ENCODE results near the gene TMEM14C. TPM values are rescaled to one million over a fixed set of nuclear protein-coding genes. Genes with fewer than 3 reads are reported as not detected.

The TMEM14C gene
- polyA plus RNA-seq, 1 donor (not counting 4 experiments of a cell fraction or from before 2014, with no cell fraction given), result 304 TPM

DNA sequence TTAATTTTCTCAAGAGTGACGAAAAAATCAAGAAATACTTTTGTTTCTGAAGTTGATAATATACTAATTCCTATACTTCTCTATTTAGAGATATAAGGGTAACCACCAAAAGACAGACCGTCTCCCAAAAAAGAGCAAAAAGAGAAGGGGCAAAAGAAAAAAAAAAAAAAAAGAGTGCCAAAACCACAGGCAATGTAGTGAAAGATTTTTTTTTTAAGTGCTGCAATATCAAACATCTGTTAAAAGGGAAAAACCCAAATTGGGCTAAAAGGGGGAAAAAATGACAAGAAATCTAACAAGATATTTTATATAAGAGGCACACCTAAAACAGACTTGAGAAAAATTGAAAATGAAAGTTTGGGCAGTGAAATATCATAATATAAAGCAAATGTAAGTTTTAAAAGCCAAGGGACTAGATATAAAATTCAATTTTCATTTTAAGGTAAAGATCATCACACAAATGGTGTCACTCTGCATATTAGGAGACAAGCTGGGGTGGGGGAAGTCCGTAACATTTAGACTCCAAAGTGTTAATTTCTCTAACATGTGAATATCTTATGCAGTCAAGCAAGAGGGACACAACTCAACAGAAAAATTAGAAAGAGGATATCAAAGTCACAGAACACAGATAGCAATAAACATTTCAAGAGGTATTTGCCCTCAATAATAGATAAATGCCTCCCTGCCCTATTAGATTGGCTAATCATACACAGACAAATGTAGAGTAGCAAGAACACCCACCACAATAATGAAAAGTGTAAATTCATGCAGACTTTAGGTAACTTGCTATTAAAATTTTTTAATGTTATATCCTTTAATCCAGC lies 37.6 kb upstream of the TMEM14C start:
- dilution Hi-C loops (cut with MboI; ENCODE audit: extremely low pct_ligation_motif_present, low sequenced_read_pairs), result no loop called here
- FAIRE-seq, result no peak

DNA sequence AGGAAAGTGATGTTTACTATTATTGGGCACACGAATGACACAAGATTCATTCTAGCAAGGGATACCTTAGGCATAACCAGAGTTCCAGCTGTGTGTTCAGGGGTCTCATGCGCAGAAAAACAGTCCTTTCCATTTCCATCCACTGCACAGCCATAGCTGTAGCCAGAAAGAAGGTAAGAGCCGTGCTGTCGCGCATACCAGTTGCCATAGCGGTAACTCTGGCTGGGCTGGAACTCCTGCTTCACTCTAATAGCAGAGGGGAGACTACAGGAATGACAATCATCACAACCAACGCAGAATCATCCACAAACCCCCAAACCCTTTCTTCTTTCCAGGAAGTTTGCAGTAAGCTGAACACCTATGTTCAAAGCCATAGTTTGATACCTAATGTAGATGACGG lies 36.0 kb upstream of the TMEM14C start:
- FAIRE-seq (no peak), DNase-seq (ENCODE audit: low read depth, low spot score) (no peak)
- H3K4me3 ChIP-seq (ENCODE audit: control insufficient read depth in 2 of 3, extremely low read depth in 1 of 3, insufficient read depth in 2 of 3, low read depth in 1 of 3, low read length in 3 of 3), result no peak overlapping the region
- no peak overlapping the region for H3K4me2 ChIP-seq (ENCODE audit: control insufficient read depth, extremely low read depth, insufficient read depth, low read depth, low read length)
- H3K4me1 ChIP-seq (ENCODE audit: control insufficient read depth, extremely low read depth, insufficient read depth, low read length), result no peaks in the 10 kb centered on the region
- no peak overlapping the region for H3K27ac ChIP-seq (ENCODE audit: control insufficient read depth, insufficient read depth, low read length)
- no peaks in the 10 kb centered on the region for H3K9me1 ChIP-seq (ENCODE audit: control insufficient read depth, extremely low read depth, insufficient read depth, low read length)
- no peaks in the 10 kb centered on the region for H3K79me2 ChIP-seq (ENCODE audit: control insufficient read depth, insufficient read depth, low read length)
- no peaks in the 10 kb centered on the region for H4K20me1 ChIP-seq (ENCODE audit: control insufficient read depth, extremely low read depth, insufficient read depth, low read length)
- H3K36me3 ChIP-seq (ENCODE audit: control insufficient read depth in 2 of 2, extremely low read depth in 1 of 2, insufficient read depth in 2 of 2, low read length in 2 of 2), result no peaks in the 10 kb centered on the region
- H3K9ac ChIP-seq (ENCODE audit: control insufficient read depth, extremely low read depth, insufficient read depth, low read length), result no peak overlapping the region
- TF ChIP-seq, protein P1, sequence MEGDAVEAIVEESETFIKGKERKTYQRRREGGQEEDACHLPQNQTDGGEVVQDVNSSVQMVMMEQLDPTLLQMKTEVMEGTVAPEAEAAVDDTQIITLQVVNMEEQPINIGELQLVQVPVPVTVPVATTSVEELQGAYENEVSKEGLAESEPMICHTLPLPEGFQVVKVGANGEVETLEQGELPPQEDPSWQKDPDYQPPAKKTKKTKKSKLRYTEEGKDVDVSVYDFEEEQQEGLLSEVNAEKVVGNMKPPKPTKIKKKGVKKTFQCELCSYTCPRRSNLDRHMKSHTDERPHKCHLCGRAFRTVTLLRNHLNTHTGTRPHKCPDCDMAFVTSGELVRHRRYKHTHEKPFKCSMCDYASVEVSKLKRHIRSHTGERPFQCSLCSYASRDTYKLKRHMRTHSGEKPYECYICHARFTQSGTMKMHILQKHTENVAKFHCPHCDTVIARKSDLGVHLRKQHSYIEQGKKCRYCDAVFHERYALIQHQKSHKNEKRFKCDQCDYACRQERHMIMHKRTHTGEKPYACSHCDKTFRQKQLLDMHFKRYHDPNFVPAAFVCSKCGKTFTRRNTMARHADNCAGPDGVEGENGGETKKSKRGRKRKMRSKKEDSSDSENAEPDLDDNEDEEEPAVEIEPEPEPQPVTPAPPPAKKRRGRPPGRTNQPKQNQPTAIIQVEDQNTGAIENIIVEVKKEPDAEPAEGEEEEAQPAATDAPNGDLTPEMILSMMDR (optimal IDR thresholded peaks at IDR 0.05 in 1 of 3, IDR thresholded peaks at IDR 0.05 in 1 of 3, conservative IDR thresholded peaks at IDR 0.05 in 1 of 3; ENCODE audit: extremely low read depth in 1 of 3, insufficient read depth in 2 of 3, low read length in 3 of 3), result no peak
- TF ChIP-seq EZH2 (IDR thresholded peaks at IDR 0.05; ENCODE audit: low read length), result no peak
- dilution Hi-C loops (cut with MboI; ENCODE audit: extremely low pct_ligation_motif_present, low sequenced_read_pairs), result no loop called here
- H3K9me3 ChIP-seq (ENCODE audit: control insufficient read depth, low read depth, low read length), result no peaks in the 10 kb centered on the region
- H3K27me3 ChIP-seq (ENCODE audit: control insufficient read depth, extremely low read depth, insufficient read depth, low read length), result no peaks in the 10 kb centered on the region
- H2AFZ ChIP-seq (ENCODE audit: control insufficient read depth, low read length), result no peak overlapping the region

More for the DNA sequence above, 37.6 kb upstream of the TMEM14C start:
- Histone ChIP-seq H3K36me3 (ENCODE audit: control insufficient read depth in 2 of 2, extremely low read depth in 1 of 2, insufficient read depth in 2 of 2, low read length in 2 of 2) (no peaks in the 10 kb centered on the region), H3K9ac (ENCODE audit: control insufficient read depth, extremely low read depth, insufficient read depth, low read length) (no peak overlapping the region), H3K79me2 (ENCODE audit: control insufficient read depth, insufficient read depth, low read length) (no peaks in the 10 kb centered on the region), H2AFZ (ENCODE audit: control insufficient read depth, low read length) (no peak overlapping the region), H3K27ac (ENCODE audit: control insufficient read depth, insufficient read depth, low read length) (no peak overlapping the region), H3K27me3 (ENCODE audit: control insufficient read depth, extremely low read depth, insufficient read depth, low read length) (no peaks in the 10 kb centered on the region), H3K4me3 (ENCODE audit: control insufficient read depth in 2 of 3, extremely low read depth in 1 of 3, insufficient read depth in 2 of 3, low read depth in 1 of 3, low read length in 3 of 3) (no peak overlapping the region), H3K9me1 (ENCODE audit: control insufficient read depth, extremely low read depth, insufficient read depth, low read length) (no peaks in the 10 kb centered on the region), H3K4me2 (ENCODE audit: control insufficient read depth, extremely low read depth, insufficient read depth, low read depth, low read length) (no peak overlapping the region), H3K9me3 (ENCODE audit: control insufficient read depth, low read depth, low read length) (no peaks in the 10 kb centered on the region), H4K20me1 (ENCODE audit: control insufficient read depth, extremely low read depth, insufficient read depth, low read length) (no peaks in the 10 kb centered on the region), H3K4me1 (ENCODE audit: control insufficient read depth, extremely low read depth, insufficient read depth, low read length) (no peaks in the 10 kb centered on the region)
- TF ChIP-seq, protein P1 (optimal IDR thresholded peaks at IDR 0.05 in 1 of 3, IDR thresholded peaks at IDR 0.05 in 1 of 3, conservative IDR thresholded peaks at IDR 0.05 in 1 of 3; ENCODE audit: extremely low read depth in 1 of 3, insufficient read depth in 2 of 3, low read length in 3 of 3), result no peak
- no peak for TF ChIP-seq EZH2 (IDR thresholded peaks at IDR 0.05; ENCODE audit: low read length)
- DNase-seq (ENCODE audit: low read depth, low spot score), result no peak

All from keratinocyte (primary cell).